Activated CD4-positive, alpha-beta T cell treated with anti-CD3 and anti-CD28 coated beads, Interleukin-2, amount 50 U/mL, for 4 hours (primary cell): ENCODE measurements around the gene PLAC9.

Source experiments
- DNase-seq, 2 experiments: peaks; one replicate each; pipeline ENCODE4 v3.0.0-alpha.2; 2020

PLAC9 gene

DNA sequence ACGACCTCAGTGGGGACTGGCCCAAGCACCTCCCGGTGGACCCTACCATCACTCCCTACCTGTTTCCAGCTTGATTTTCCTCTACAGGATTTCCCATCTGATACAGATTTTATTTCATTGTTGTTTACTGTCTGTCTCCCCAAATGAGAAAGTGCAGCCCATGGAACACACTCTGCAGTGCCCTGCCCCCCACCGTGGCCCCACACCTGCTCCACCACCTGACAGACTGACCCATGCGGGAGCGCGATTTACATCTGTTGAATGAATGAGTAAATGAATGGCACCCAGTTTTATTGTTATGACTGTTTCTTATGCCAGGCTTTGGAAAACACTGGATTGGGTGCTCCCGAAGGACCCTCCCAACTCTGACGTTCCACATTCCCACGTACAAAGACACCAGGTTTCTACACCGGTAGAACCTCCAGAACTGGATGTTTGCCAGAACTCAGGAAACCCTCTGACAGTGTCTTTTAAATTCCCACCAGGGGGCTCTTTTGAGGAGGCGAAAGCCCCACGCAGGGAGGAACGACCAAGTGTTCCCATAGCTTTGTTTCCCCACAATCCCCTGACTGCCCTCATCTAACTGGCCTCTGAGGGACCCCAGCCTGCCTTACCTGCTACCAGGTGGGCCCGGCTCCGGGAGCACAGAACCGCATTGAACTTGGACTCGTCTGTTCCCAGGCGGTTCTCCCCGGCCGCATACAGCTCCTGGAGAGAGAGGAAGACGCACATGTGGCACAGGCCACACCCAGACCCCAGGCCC is 29.0 kb downstream of the PLAC9 start:
- DNase-seq: no peak

DNA sequence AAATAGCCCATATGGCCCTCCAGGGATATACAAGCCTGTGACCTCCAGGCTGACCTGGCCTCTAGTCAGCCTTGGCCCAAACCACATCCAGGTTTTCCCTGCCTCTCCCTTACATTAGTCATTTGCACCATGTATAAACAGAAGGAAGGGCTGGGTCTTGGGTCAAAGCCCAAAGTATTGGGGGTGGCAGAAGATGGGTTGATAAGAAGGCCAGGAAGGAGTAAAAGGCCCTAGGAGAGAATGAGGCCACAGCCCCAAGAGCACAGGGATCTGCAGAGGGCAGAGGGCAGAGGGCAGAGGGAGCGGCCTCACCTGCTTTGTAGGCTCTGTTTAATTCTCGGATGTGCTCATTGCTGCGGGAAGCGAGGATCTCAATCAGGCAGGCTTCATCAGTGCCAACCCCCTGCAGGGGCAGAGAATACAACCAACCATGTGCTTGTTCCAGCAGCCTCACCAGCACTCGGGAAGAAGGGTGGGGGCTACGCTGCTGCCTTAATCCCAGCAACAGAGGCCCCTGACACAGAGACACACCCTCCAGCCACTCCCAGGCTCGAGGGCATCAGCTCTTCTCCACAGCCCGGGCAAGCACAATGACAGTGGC is 31.3 kb downstream of the PLAC9 start:
- DNase-seq: no peak

DNA sequence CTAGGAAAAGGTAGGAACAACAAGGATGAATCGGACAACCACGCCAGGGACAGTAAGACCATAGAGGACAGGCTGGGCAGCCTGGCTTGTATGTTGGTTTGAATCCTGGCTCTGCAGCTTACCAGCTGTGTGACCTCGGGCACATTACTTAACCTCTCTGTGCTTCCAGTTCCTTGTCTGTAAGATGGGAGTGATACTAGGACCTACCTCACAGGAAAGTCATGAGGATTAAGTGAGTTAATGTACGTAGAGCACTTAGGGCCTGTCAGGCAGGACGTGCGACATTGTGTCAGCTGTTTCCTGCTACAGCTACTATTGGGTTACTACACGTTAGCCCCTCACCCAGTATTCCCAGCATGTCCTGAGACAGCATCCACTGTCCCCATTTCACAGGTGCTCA is 32.1 kb downstream of the PLAC9 start:
- DNase-seq: no peak

DNA sequence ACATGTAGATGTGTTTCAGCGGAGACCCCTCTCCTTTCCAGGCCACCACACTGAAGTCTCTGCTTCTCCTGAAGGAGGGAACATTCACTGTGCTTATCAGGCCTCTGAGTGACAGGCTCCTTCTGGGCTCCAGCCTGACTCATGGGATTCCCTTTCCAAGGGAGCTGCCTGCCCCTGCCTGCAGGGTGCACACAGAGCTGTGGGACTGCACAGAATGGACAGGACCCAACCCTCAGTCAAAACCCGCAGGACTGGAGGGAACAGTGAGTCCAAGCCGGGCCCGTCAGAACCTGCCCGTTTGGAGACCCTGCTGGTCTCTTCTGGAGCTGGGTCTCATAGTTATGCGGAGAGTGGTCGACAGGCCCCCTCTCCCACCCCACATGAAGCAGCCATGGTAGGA is 32.6 kb downstream of the PLAC9 start:
- no peak for DNase-seq

DNA sequence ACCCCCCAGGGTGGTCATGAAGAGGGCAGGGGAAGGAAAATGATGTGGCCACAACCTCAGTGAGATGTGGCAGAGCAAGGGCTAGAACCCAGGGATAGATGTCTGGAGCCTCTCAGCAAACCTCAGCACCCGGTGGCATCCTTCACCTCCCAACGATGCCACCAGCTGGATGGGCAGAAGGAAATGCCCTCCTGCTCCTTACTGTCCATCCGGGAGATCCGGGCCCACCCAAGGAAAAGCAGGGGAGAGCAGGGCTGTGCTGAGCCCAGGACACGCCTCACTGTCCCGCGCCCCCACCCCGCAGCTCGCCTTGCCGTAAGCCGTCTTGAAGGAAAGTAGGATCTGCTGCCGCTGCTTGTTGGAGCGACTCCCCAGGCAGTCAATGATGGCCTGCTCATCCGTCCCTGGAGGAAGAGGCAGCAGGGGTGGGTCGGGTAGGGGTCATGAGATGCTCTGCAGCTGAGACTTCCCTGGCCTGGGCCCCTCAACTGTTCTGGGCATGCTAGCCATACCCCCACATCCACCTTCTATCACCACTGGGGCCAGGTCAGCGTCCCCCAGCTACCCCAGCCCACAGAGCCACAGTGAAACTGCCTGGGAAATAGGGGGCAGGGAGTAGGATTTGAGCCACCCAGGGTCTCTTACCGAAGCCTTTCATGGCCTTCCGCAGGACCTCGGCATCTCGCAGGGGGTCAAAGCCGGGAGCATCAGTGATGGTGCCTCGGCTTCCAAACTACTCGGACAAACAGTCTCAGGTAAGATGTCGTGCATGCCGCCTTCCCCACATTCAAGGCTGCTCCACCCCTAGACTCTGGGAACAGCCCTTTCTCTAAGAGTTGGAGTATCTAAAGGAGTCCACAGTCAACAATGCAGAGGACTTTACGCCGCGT is 34.3 kb downstream of the PLAC9 start:
- no peak for DNase-seq

DNA sequence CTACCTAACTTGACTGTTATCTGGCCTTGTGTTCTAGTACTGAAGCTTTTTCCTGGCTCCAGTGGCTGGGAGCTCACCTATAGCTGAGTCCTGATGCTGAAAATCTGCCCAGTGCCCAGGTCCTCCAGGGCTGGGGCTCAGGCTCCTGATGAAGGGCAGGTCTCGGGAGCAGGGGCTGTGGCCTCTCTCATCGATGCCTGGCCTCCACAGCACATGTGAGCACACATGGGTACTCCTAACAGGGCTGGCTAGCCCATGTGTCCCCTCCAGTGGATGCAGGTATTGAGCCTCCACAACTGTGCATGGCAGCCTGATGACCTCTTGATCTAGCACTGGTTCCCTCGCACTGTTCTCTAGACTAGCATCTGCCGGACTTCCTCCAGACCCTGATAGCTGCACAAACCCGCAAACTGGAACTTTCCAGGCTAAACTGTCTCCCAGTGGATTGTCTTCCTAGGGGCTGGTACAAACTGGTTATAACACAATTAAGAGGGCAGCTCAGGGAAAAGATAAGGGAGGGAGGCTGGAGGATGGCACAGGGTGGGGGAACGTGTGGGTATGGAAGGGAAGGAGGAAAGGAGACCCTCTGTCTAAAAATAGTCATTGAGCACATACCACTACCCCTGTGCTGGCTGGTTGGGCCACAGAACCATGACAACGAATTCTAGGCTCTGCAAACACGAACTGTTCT is 35.1 kb downstream of the PLAC9 start:
- DNase-seq: no peak

DNA sequence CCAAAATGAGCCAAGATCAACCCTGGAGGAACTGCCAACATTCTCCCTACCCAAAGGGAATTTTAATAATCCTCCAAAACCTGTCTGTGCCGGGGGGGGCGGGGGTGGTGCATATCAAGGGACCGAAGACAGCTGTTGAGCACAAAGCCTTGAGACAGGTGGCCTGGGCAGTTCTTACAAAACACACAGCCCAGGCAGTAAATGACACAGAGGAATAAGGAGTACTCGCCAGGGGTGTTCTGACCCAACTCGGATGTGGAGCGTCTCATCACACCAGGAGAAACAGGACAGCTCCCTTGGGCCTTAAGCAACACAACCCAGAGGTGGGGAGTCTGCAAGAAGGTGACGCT is 35.6 kb downstream of the PLAC9 start:
- no peak for DNase-seq

DNA sequence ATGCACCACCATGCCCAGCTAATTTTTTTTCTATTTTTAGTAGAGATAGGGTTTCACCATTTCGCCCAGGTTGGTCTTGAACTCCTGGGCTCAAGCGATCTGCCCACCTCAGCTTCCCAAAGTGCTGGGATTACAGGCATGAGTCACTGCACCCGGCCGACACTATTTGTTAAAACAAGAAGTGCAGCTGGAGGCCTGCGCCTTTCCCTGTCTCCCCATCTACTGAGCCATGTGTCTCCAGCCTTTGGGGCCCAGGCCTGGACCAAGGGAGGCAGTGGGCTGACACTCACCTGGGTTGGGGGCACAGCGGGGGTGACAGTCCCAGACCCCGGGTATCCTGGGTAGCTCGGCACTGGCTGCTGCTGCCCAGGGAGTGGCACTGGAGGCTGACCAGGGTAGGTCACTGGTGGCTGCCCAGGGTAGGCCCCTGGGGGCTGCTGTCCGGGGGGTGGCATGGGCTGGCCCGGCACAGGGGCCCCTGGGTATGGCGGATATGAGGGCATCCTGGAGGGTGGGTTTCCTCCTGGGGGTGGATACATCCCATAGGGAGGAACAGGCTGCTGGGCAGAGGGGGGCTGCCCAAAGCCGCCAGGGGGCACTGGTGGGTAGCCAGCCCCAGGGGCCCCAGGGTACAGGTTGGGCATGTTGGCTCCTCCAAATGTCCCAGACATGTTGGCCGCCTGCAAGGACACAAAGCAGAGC is 36.3 kb downstream of the PLAC9 start:
- no peak for DNase-seq

DNA sequence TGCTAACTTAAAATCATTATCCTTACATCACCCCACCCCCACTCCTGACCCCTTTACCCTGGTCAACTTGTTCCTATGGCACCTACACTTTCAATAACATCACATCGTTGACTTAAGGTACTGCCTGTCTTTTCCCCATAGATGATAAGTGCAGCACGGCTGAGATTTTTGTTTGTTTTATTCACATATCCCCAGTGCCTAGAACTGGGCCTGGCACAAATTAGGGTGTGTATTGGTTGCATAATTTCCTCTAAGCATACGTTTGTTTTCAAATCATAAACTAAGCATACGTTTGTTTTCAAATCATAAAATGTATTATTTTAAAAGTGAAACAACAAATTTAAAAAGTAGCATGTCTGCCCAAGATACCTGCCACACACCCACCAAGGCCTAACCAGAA is 37.5 kb downstream of the PLAC9 start:
- no peak for DNase-seq

DNA sequence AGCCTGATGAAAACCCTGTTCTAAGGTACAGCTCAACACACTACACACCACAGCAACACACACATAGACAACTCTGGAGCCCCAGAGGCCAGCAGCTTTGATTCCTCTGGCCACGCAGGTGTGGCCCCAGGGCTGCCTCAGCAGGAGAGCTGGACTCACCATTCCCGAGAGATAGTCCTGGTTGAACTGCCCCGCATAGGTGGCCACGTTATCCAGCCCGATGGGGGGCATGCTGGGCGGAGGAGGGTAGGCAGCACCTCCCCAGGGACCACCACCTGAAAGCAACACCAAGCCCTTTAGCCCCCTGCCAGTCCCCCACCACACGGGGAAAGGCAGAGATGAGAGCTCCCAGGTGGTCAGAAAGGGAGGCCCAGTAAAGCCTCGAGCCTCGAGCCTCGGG is 38.1 kb downstream of the PLAC9 start:
- no peak for DNase-seq

DNA sequence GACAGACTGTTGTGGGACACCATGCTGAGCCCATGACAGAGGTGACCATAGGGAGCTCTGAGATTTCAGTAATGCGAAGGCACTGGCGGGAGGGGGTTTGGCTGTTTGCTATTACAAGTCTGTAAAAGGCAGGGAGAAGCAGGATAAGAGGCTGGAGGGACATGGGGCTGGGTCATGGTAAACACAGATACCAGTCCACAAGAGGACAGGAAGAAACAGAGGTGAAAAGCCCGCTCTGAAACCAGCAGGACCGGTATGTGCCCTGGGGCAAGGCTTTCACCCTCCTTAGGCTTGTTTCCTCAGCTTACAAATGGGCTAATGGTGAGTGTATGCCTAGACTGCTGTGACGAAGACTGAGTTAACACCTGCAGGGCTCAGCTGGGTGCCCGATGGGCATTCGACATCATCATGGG is 38.7 kb downstream of the PLAC9 start:
- no peak for DNase-seq

DNA sequence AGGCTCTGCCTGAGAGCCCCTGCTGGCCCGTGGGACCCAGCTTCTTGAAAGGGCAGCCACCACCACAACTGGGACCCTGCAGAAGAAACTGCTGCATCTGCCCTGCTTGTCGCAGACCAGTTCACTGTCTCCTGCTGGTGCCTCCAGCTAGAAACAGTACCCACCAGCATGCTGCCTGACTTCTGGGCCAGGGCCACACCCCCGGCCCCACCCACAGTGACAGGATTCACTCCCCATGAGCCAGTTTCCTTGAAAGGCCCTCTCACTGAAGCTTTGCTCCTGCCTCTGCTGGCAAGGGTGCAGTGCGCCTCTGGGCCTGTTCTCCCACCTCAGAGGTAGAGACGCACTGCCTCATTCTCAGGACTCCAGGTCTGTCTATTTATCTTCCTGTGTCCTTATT is 40.4 kb downstream of the PLAC9 start:
- DNase-seq: no peak

DNA sequence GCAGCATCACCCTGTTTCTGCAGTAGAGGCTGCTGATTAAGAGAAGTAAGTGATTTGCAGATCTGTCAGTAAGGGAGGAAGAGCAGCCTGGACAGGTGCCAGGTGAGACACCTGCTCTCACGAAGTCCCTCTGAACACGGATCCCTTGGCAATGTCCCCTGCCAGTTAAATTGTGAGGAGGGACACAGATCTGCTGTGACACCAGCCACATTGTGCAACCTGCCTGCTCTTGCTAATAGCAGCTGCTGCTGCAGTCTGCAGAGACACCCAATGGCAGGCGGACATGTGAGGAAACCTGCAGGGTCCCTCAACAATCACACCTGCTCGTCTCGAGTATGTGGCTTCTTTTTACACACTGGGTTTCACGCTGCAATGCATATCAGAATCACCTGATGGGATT is 40.9 kb downstream of the PLAC9 start:
- no peak for DNase-seq

DNA sequence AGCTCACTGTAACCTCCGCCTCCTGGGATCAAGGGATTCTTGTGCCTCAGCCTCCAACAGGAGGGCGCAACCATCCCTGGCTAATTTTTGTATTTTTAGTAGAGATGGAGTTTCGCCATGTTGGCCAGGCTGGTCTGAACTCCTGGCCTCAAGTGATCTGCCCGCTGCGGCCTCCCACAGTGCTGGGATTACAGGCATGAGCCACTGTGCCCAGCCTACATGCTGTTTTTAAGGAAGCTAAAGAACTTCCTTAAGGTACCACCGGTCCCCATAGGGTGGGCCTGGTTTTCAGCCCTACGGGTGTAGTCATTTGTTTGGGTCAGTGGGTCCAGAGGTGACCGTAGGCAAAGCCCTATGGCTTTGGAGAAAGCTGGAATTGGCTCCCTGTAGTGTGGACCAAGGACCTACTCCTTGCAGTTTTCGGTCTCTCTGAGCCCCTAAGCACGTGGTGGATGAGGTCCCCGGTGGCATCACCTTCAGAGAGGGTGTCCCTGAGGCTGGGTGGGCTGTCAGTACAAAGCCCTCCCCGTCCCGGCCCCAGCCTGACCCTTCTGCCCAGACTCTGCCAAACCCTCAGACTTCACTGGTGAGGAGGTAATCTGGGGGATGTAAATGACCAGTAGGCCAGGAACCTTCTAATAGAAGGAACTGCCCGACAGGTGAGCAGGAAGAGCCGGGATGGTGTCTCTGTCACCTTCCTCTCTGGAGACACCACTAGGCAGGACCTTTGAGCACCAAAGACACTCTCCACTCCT is 42.3 kb downstream of the PLAC9 start:
- DNase-seq: no peak

DNA sequence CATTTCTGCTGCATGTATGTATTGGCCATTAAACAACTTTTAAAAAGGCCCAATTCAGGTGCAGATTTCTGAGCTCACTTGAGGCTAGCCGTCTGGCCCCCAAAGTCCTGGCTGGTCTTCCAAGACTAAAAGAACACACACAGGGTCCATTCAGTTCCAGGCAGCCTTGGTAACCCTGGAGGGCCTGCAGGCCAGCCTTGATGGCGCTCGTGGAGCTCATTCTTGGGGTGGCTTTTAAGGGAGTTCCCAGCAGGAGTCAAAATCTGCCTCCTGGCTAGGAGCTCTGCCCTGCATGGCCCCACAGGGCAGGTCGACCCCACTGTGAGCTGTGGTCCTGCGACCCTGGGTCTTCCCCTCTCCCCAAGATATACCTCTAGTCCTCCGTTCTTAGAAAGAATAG is 44.0 kb downstream of the PLAC9 start:
- DNase-seq: no peak

DNA sequence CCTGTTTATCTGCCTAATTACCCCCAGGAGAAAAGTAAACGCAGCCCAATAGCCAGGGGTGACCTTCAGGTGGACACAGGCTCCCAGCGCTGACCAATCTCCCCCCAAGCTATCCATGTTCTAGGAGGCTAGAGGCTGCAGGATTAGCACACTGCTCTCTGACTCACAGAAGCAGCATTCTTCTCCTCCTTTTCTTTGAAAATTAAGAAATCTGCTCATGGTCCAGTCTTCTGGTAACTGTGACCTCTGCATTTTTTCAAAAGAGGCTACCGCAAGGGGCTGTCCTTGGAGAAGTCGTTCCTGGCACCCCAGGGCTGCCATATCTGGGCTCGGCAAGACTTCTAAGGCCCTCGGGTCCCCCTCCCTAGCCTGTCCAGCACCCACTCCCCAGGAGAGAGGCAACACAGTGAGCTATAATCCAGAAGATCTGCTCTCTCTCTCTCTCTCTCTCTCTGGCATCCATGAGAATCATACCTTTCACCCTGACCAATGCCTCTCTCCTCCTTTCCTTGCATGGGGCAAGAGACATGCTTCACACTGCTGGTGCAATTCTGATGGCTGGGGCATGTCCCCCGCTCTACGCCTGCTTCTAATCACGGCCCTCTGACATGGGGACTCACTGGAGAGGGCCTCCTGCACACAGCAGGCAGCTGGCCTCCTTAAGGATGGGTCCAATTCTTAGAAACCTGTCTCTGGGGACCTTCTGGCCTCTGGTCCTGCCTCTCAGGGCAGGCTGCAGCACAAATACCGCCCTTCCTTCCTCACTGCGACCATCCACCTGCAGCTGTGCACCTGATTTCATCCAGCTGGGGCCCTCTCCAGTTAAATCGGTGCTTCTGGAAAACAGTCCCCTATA is 45.5 kb downstream of the PLAC9 start:
- DNase-seq: no peak

DNA sequence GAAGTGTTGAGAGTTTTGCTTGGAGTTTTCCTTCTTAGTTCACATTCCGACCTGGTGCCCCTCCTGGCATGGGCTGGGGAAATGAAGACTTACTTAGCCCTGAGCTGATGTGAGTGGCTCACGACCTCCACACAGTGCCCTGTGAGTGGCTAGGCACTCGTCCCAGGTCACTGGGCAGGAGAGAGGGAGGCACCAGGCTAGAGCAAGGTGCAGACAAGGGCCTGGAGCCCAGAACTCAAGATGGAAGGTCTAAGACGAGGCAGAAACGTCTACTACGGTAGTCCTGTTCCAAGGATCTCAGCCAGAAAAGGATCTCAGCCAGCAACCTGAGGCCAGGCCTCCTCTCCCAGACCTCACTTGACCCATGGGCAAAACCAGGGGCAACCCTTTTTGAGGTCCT is 50.5 kb downstream of the PLAC9 start:
- DNase-seq: no peak

DNA sequence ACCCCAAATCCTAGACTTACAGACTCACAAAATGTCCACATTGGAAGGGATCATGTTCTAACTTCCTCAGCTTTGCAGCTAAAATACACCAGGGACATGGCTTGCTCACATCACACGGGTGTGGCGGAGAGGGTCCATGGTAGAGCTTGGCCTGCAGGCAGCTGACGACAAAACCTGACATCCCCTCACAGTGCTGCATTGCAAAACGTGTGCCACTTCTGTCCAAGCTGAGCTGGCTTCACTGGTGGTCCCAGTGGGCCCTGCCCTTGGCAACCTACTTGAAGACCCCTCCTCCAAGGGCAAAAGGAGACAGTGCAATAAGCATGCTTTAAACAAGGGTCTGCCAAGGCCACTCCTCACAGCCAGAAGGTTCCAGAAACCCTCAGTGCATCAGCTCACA is 50.9 kb downstream of the PLAC9 start:
- no peak for DNase-seq

DNA sequence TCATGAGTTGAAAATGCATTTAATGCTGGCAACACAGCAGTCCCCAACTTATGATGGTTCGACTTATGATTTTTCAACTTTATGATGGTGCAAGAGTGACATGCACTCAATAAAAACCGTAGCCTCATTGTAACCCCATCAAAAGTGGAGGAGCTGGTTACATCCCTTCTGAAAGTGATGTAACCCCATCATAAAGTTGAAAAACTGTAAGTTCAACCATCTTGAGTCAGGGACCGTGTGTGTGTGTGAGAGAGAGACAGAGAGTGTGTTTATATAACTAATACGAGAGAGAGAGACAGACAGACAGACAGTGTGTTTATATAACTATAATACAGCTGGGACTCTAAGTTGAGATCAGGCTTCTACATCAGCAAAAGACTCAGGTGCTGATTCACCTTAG is 51.8 kb downstream of the PLAC9 start:
- no peak for DNase-seq

DNA sequence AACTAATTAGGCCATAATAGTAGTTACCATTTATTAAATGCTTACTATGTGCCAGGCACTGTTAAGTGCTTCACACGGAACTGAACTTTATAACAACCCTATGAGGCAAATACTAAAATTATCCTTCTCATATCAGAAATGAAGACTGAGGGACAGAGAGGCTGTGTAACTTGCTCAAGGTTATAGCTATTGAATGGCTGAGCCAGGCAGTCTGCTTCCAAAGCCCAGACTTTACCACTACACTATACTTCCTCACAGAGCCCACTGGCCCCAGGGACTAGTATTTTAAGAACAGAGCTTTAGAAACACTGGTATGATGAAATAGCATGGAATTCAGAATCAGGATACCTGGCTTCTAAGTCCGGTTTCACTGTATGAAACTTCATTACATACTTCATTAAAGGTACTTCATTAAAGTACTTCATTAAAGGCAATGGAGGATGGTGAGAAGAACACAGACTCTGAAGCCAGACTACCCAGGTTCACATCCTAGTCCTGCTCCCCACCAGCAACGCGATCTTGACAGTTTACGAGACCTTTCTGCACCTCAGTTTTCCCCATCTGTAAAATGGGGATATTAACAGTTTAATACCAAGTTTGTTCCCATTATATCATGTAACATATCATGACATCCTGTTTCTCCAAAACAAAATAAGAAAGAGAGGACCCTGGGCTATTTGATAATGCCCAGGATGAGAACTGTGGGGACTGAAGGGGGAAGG is 53.2 kb downstream of the PLAC9 start:
- DNase-seq: no peak
